Trophoblast cell (in vitro differentiated cells and primary cell): ENCODE results near the gene RELL2.

Source experiments
- DNase-seq, 2 donors: peaks; one replicate each; pipeline ENCODE4 v3.0.0-alpha.2; 2016
- H2AFZ ChIP-seq: 2 replicates; pipeline ENCODE4 v1.6.1; 2013; ENCODE audit warnings: low read length, moderate library complexity, mild to moderate bottlenecking; ENCODE audit not compliant: insufficient read depth, poor library complexity
- H2AK5ac ChIP-seq: 2 replicates; pipeline ENCODE4 v1.6.1; 2013; ENCODE audit warnings: mild to moderate bottlenecking, low read length
- H2BK120ac ChIP-seq: 2 replicates; pipeline ENCODE4 v1.6.1; 2013; ENCODE audit warnings: low read length, mild to moderate bottlenecking, moderate library complexity; ENCODE audit not compliant: insufficient read depth, poor library complexity
- H2BK12ac ChIP-seq: 2 replicates; pipeline ENCODE4 v1.6.1; 2013; ENCODE audit warnings: mild to moderate bottlenecking, low read length, moderate library complexity
- H2BK5ac ChIP-seq: 2 replicates; pipeline ENCODE4 v1.6.1; 2013; ENCODE audit warnings: low read length, low read depth, moderate library complexity, mild to moderate bottlenecking; ENCODE audit not compliant: poor library complexity
- H3K14ac ChIP-seq: 2 replicates; pipeline ENCODE4 v1.6.1; 2013; ENCODE audit warnings: mild to moderate bottlenecking, low read length
- H3K18ac ChIP-seq: 2 replicates; pipeline ENCODE4 v1.6.1; 2013; ENCODE audit warnings: mild to moderate bottlenecking, low read length
- H3K23ac ChIP-seq: 2 replicates; pipeline ENCODE4 v1.6.1; 2013; ENCODE audit warnings: low read length
- H3K27ac ChIP-seq: 2 replicates; pipeline ENCODE4 v1.5.1; 2013; ENCODE audit warnings: low read depth, mild to moderate bottlenecking, inconsistent platforms, low read length, moderate library complexity
- H3K27me3 ChIP-seq: 2 replicates; pipeline ENCODE4 v1.6.1; 2013; ENCODE audit warnings: inconsistent platforms, mild to moderate bottlenecking, low read length, moderate library complexity; ENCODE audit not compliant: insufficient read depth
- H3K36me3 ChIP-seq, 2 experiments: 1 replicate in 1 of 2; 2 replicates in 1 of 2; pipeline ENCODE4 v1.6.1; 2013; ENCODE audit warnings: low read length in 2 of 2, mild to moderate bottlenecking in 2 of 2, moderate library complexity in 1 of 2; ENCODE audit not compliant: insufficient read depth in 2 of 2, control insufficient read depth in 1 of 2
- H3K4ac ChIP-seq: 2 replicates; pipeline ENCODE4 v1.6.1; 2013; ENCODE audit warnings: low read depth, mild to moderate bottlenecking, low read length, moderate library complexity
- H3K4me1 ChIP-seq, 2 experiments: 1 replicate in 1 of 2; 2 replicates in 1 of 2; pipeline ENCODE4 v1.6.1; 2013; ENCODE audit warnings: low read length in 2 of 2, mild to moderate bottlenecking in 2 of 2, moderate library complexity in 1 of 2; ENCODE audit not compliant: insufficient read depth in 2 of 2, control insufficient read depth in 1 of 2
- H3K4me2 ChIP-seq: 2 replicates; pipeline ENCODE4 v1.6.1; 2013; ENCODE audit warnings: inconsistent platforms, mild to moderate bottlenecking, low read length, moderate library complexity
- H3K4me3 ChIP-seq: 2 replicates; pipeline ENCODE4 v1.5.1; 2013; ENCODE audit warnings: mild to moderate bottlenecking, low read depth, low read length, inconsistent platforms
- H3K79me1 ChIP-seq: one replicate; pipeline ENCODE4 v1.6.1; 2013; ENCODE audit warnings: low read length
- H3K79me2 ChIP-seq: 2 replicates; pipeline ENCODE4 v1.6.1; 2013; ENCODE audit warnings: low read length, mild to moderate bottlenecking; ENCODE audit not compliant: control insufficient read depth, insufficient read depth, poor library complexity
- H3K9ac ChIP-seq: 2 replicates; pipeline ENCODE4 v1.6.1; 2013; ENCODE audit warnings: mild to moderate bottlenecking, low read length
- H3K9me3 ChIP-seq: 2 replicates; pipeline ENCODE4 v1.6.1; 2013; ENCODE audit warnings: low read depth, mild to moderate bottlenecking, control low read depth, inconsistent platforms, low read length; ENCODE audit not compliant: insufficient read depth
- H4K12ac ChIP-seq: 2 replicates; pipeline ENCODE4 v1.6.1; 2013; ENCODE audit warnings: low read depth, mild to moderate bottlenecking, low read length, moderate library complexity
- H4K8ac ChIP-seq: 2 replicates; pipeline ENCODE4 v1.6.1; 2013; ENCODE audit warnings: low read depth, mild to moderate bottlenecking, low read length, moderate library complexity
- H4K91ac ChIP-seq: one replicate; pipeline ENCODE4 v1.6.1; 2013; ENCODE audit warnings: low read depth, mild to moderate bottlenecking, low read length, moderate library complexity
- WGBS: extraction: QIAGEN DNeasy Blood & Tissue Kit; methylation state at CpG from one replicate; pipeline ENCODE4 v1.1.7; 2013; ENCODE audit warnings: missing lambda C conversion rate; ENCODE audit not compliant: insufficient read length, insufficient coverage; ENCODE audit errors: extremely low coverage; 5-methylcytosine and 5-hydroxymethylcytosine counted together

The RELL2 gene

GRCh38 chr5:141617128-141617527 lies 19.7 kb upstream of the RELL2 start:
- no peak overlapping the region for H4K91ac ChIP-seq
- H3K79me1 ChIP-seq = peaks cover 5% of the 10 kb centered on the region
- peaks cover 6 to 12% of the 10 kb centered on the region in 2 experiments for H3K36me3 ChIP-seq
- no peak overlapping the region for H4K12ac ChIP-seq
- peaks cover 15% of the 10 kb centered on the region for H3K79me2 ChIP-seq
- H3K4me3 ChIP-seq = no peak overlapping the region
- H3K4ac ChIP-seq = peak overlapping the region; percentile 78
- no peaks in the 10 kb centered on the region for H3K4me1 ChIP-seq
- no peak for DNase-seq
- no peak overlapping the region for H2BK120ac ChIP-seq
- no peak overlapping the region for H2BK5ac ChIP-seq
- no peak overlapping the region for H2BK12ac ChIP-seq
- H4K8ac ChIP-seq = no peak overlapping the region
- no peak overlapping the region for H3K9ac ChIP-seq
- no peak overlapping the region for H2AK5ac ChIP-seq
- H3K9me3 ChIP-seq = no peaks in the 10 kb centered on the region
- no peak overlapping the region for H3K27ac ChIP-seq
- no CpG with 5 or more reads among the region's 2 CpGs for WGBS
- H3K23ac ChIP-seq = no peak overlapping the region
- peak overlapping the region; percentile 72 for H3K4me2 ChIP-seq
- H3K14ac ChIP-seq = no peak overlapping the region
- no peak overlapping the region for H3K18ac ChIP-seq
- no peak overlapping the region for H2AFZ ChIP-seq
- H3K27me3 ChIP-seq = no peaks in the 10 kb centered on the region

GRCh38 chr5:141617682-141618029 lies 19.1 kb upstream of the RELL2 start:
- peaks cover 5% of the 10 kb centered on the region for H3K79me1 ChIP-seq
- peak overlapping the region; percentile 35 for H3K9ac ChIP-seq
- H3K9me3 ChIP-seq = no peaks in the 10 kb centered on the region
- H3K4me2 ChIP-seq = peak overlapping the region; percentile 72
- H3K4me3 ChIP-seq = peak overlapping the region; percentile 87
- peak overlapping the region; percentile 53 for H3K4ac ChIP-seq
- no peaks in the 10 kb centered on the region for H3K27me3 ChIP-seq
- no CpG with 5 or more reads among the region's 9 CpGs for WGBS
- H3K27ac ChIP-seq = no peak overlapping the region
- peaks cover 8 to 14% of the 10 kb centered on the region in 2 experiments for H3K36me3 ChIP-seq
- H3K79me2 ChIP-seq = peaks cover 15% of the 10 kb centered on the region
- H2AK5ac ChIP-seq = no peak overlapping the region
- no peak for DNase-seq
- H3K23ac ChIP-seq = no peak overlapping the region
- H2BK120ac ChIP-seq = no peak overlapping the region
- no peak overlapping the region for H4K12ac ChIP-seq
- H4K8ac ChIP-seq = no peak overlapping the region
- H2BK5ac ChIP-seq = peak overlapping the region; percentile 19
- H2AFZ ChIP-seq = no peak overlapping the region
- H3K14ac ChIP-seq = no peak overlapping the region
- H4K91ac ChIP-seq = no peak overlapping the region
- H2BK12ac ChIP-seq = no peak overlapping the region
- no peaks in the 10 kb centered on the region for H3K4me1 ChIP-seq
- H3K18ac ChIP-seq = no peak overlapping the region

- Histone ChIP-seq H3K18ac (peak overlapping the region; percentile 54), H2BK5ac (peak overlapping the region; percentile 78), H3K4me1 (no peaks in the 10 kb centered on the region), H2BK12ac (no peak overlapping the region), H3K27me3 (no peaks in the 10 kb centered on the region), H3K79me1 (peaks cover 5% of the 10 kb centered on the region), H3K23ac (no peak overlapping the region), H4K12ac (peak overlapping the region; percentile 43), H3K79me2 (peaks cover 15% of the 10 kb centered on the region), H3K4ac (peak overlapping the region; percentile 13), H3K4me2 (peak overlapping the region; percentile 72), H2AK5ac (no peak overlapping the region), H3K27ac (peak overlapping the region; percentile 87), H3K4me3 (peak overlapping the region; percentile 87), H3K9me3 (no peaks in the 10 kb centered on the region), H2BK120ac (peak overlapping the region; percentile 45), H2AFZ (peak overlapping the region; percentile 12), H3K9ac (peak overlapping the region; percentile 96), H3K36me3 (peaks cover 8 to 15% of the 10 kb centered on the region in 2 experiments), H4K8ac (peak overlapping the region; percentile 13), H4K91ac (peak overlapping the region; percentile 28), H3K14ac (peak overlapping the region; percentile 38)
- no CpG with 5 or more reads among the region's 36 CpGs for WGBS
- DNase-seq = peak; percentile 82 to 92
These were observed 18.6 kb upstream of the RELL2 start for GRCh38 chr5:141618030-141618803.

DNA sequence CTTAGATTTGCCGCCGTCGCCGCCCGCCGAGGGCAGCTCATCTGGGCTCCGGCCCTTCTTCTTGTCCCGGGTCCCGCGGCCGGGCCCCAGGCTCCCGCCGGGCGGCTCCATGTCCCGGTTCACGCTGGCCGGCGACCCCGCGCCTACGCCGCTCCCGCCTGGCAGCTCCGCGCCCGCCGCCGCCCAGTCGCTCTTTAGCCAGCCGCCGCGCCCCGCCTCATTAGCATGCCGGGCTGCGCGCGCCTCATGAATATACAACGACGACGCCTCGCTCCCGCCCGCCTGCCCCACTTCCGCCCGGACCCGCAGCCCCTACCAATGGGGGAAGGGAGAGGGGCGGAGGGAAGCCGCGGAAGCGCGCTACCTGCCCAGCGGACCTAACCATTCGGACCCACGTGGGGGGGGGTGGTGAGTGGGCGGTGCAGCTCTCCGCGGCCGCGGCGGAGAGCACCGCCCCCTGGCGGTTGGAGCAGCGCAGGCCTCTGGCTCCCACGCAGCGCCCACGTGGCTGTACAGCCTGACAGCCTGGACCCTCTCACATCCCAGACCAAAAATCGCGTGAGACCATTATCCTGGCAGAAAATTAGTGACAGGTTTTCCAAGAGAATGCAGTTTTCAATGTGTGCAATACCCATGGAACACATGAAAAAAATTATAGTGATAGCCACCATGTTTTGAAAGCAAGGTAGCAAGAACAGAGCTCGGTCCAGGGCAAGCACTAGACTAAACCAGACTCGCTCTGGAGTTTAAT lies 17.8 kb upstream of the RELL2 start, which contains the start of gene DIAPH1:
Gene DIAPH1 (minus strand): TSS at position 197 of the 751 bp plus-strand sequence. CDS start 86 bp downstream, at position 111.
- no peaks in the 10 kb centered on the region for H3K27me3 ChIP-seq
- H2BK120ac ChIP-seq = peak within 1 kb of the TSS; percentile 45
- H3K18ac ChIP-seq = peak within 1 kb of the TSS; percentile 54
- H3K79me1 ChIP-seq = peaks cover 5% of the 10 kb centered on the region
- H2AFZ ChIP-seq = peak within 1 kb of the TSS; percentile 12
- peak; percentile 97 for DNase-seq
- H3K27ac ChIP-seq = peak within 1 kb of the TSS; percentile 87
- H4K8ac ChIP-seq = peak within 1 kb of the TSS; percentile 13
- H3K4me3 ChIP-seq = peak within 1 kb of the TSS; percentile 87
- no peaks in the 10 kb centered on the region for H3K9me3 ChIP-seq
- no peaks in the 10 kb centered on the region for H3K4me1 ChIP-seq
- peak within 1 kb of the TSS; percentile 78 for H2BK5ac ChIP-seq
- peaks cover 13% of the 10 kb centered on the region for H3K79me2 ChIP-seq
- no CpG with 5 or more reads among the region's 70 CpGs for WGBS
- H3K14ac ChIP-seq = peak within 1 kb of the TSS; percentile 38
- no peak within 1 kb of the TSS for H2AK5ac ChIP-seq
- no peak within 1 kb of the TSS for H2BK12ac ChIP-seq
- H4K12ac ChIP-seq = peak within 1 kb of the TSS; percentile 43
- H3K23ac ChIP-seq = no peak within 1 kb of the TSS
- H3K9ac ChIP-seq = peak within 1 kb of the TSS; percentile 96
- H4K91ac ChIP-seq = peak within 1 kb of the TSS; percentile 28
- H3K4ac ChIP-seq = peak within 1 kb of the TSS; percentile 53
- H3K36me3 ChIP-seq = peaks cover 11 to 20% of the 10 kb centered on the region in 2 experiments
- peak within 1 kb of the TSS; percentile 72 for H3K4me2 ChIP-seq
